Trophoblast cell (in vitro differentiated cells and primary cell): ENCODE results near the gene DNAL1.

Experiments
- DNase-seq, 2 donors: peaks; one replicate each; pipeline ENCODE4 v3.0.0-alpha.2; 2016
- H2AFZ ChIP-seq: 2 replicates; pipeline ENCODE4 v1.6.1; 2013; ENCODE audit warnings: low read length, moderate library complexity, mild to moderate bottlenecking; ENCODE audit not compliant: insufficient read depth, poor library complexity
- H2AK5ac ChIP-seq: 2 replicates; pipeline ENCODE4 v1.6.1; 2013; ENCODE audit warnings: mild to moderate bottlenecking, low read length
- H2BK120ac ChIP-seq: 2 replicates; pipeline ENCODE4 v1.6.1; 2013; ENCODE audit warnings: low read length, mild to moderate bottlenecking, moderate library complexity; ENCODE audit not compliant: insufficient read depth, poor library complexity
- H2BK12ac ChIP-seq: 2 replicates; pipeline ENCODE4 v1.6.1; 2013; ENCODE audit warnings: mild to moderate bottlenecking, low read length, moderate library complexity
- H2BK5ac ChIP-seq: 2 replicates; pipeline ENCODE4 v1.6.1; 2013; ENCODE audit warnings: low read length, low read depth, moderate library complexity, mild to moderate bottlenecking; ENCODE audit not compliant: poor library complexity
- H3K14ac ChIP-seq: 2 replicates; pipeline ENCODE4 v1.6.1; 2013; ENCODE audit warnings: mild to moderate bottlenecking, low read length
- H3K18ac ChIP-seq: 2 replicates; pipeline ENCODE4 v1.6.1; 2013; ENCODE audit warnings: mild to moderate bottlenecking, low read length
- H3K23ac ChIP-seq: 2 replicates; pipeline ENCODE4 v1.6.1; 2013; ENCODE audit warnings: low read length
- H3K27ac ChIP-seq: 2 replicates; pipeline ENCODE4 v1.5.1; 2013; ENCODE audit warnings: low read depth, mild to moderate bottlenecking, inconsistent platforms, low read length, moderate library complexity
- H3K27me3 ChIP-seq: 2 replicates; pipeline ENCODE4 v1.6.1; 2013; ENCODE audit warnings: inconsistent platforms, mild to moderate bottlenecking, low read length, moderate library complexity; ENCODE audit not compliant: insufficient read depth
- H3K36me3 ChIP-seq, 2 experiments: 1 replicate in 1 of 2; 2 replicates in 1 of 2; pipeline ENCODE4 v1.6.1; 2013; ENCODE audit warnings: low read length in 2 of 2, mild to moderate bottlenecking in 2 of 2, moderate library complexity in 1 of 2; ENCODE audit not compliant: insufficient read depth in 2 of 2, control insufficient read depth in 1 of 2
- H3K4ac ChIP-seq: 2 replicates; pipeline ENCODE4 v1.6.1; 2013; ENCODE audit warnings: low read depth, mild to moderate bottlenecking, low read length, moderate library complexity
- H3K4me1 ChIP-seq, 2 experiments: 1 replicate in 1 of 2; 2 replicates in 1 of 2; pipeline ENCODE4 v1.6.1; 2013; ENCODE audit warnings: low read length in 2 of 2, mild to moderate bottlenecking in 2 of 2, moderate library complexity in 1 of 2; ENCODE audit not compliant: insufficient read depth in 2 of 2, control insufficient read depth in 1 of 2
- H3K4me2 ChIP-seq: 2 replicates; pipeline ENCODE4 v1.6.1; 2013; ENCODE audit warnings: inconsistent platforms, mild to moderate bottlenecking, low read length, moderate library complexity
- H3K4me3 ChIP-seq: 2 replicates; pipeline ENCODE4 v1.5.1; 2013; ENCODE audit warnings: mild to moderate bottlenecking, low read depth, low read length, inconsistent platforms
- H3K79me1 ChIP-seq: one replicate; pipeline ENCODE4 v1.6.1; 2013; ENCODE audit warnings: low read length
- H3K79me2 ChIP-seq: 2 replicates; pipeline ENCODE4 v1.6.1; 2013; ENCODE audit warnings: low read length, mild to moderate bottlenecking; ENCODE audit not compliant: control insufficient read depth, insufficient read depth, poor library complexity
- H3K9ac ChIP-seq: 2 replicates; pipeline ENCODE4 v1.6.1; 2013; ENCODE audit warnings: mild to moderate bottlenecking, low read length
- H3K9me3 ChIP-seq: 2 replicates; pipeline ENCODE4 v1.6.1; 2013; ENCODE audit warnings: low read depth, mild to moderate bottlenecking, control low read depth, inconsistent platforms, low read length; ENCODE audit not compliant: insufficient read depth
- H4K12ac ChIP-seq: 2 replicates; pipeline ENCODE4 v1.6.1; 2013; ENCODE audit warnings: low read depth, mild to moderate bottlenecking, low read length, moderate library complexity
- H4K8ac ChIP-seq: 2 replicates; pipeline ENCODE4 v1.6.1; 2013; ENCODE audit warnings: low read depth, mild to moderate bottlenecking, low read length, moderate library complexity
- H4K91ac ChIP-seq: one replicate; pipeline ENCODE4 v1.6.1; 2013; ENCODE audit warnings: low read depth, mild to moderate bottlenecking, low read length, moderate library complexity
- WGBS: extraction: QIAGEN DNeasy Blood & Tissue Kit; methylation state at CpG from one replicate; pipeline ENCODE4 v1.1.7; 2013; ENCODE audit warnings: missing lambda C conversion rate; ENCODE audit not compliant: insufficient read length, insufficient coverage; ENCODE audit errors: extremely low coverage; 5-methylcytosine and 5-hydroxymethylcytosine counted together

DNAL1 gene

DNA sequence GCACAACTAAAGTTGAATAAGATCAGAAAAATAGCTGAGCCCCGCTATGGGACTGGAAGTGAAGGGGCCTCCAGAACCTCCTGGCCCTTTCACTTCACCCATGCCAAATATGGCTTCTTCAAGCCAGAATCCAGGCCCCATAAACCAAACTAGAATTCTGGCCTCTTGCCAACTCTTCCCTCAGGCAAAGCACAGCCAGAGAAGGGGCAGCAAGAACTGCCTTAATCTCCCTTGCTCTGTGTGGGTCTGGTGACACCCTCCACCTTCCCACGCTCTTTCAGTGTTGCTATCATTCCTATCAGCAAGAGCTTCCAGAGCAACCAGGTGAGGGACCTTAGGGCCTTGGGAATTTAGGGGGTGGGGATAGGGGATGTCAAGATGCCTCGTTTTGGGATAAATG is 72.5 kb downstream of the DNAL1 start:
- H2BK120ac ChIP-seq = no peak overlapping the region
- H3K27me3 ChIP-seq = no peaks in the 10 kb centered on the region
- no peak overlapping the region for H2BK5ac ChIP-seq
- DNase-seq = no peak
- peaks cover 7% of the 10 kb centered on the region for H3K79me1 ChIP-seq
- no peak overlapping the region for H3K4me2 ChIP-seq
- no CpG with 5 or more reads among the region's 3 CpGs for WGBS
- H4K8ac ChIP-seq = no peak overlapping the region
- H4K12ac ChIP-seq = no peak overlapping the region
- no peak overlapping the region for H3K14ac ChIP-seq
- H3K9me3 ChIP-seq = peaks cover 2% of the 10 kb centered on the region
- H3K36me3 ChIP-seq = peaks cover 37 to 45% of the 10 kb centered on the region in 2 experiments
- no peak overlapping the region for H2AFZ ChIP-seq
- no peak overlapping the region for H3K9ac ChIP-seq
- no peak overlapping the region for H2BK12ac ChIP-seq
- H3K23ac ChIP-seq = no peak overlapping the region
- H3K18ac ChIP-seq = no peak overlapping the region
- H3K4ac ChIP-seq = no peak overlapping the region
- peaks cover 11 to 19% of the 10 kb centered on the region in 2 experiments for H3K4me1 ChIP-seq
- H3K79me2 ChIP-seq = peaks cover 7% of the 10 kb centered on the region
- no peak overlapping the region for H3K27ac ChIP-seq
- no peak overlapping the region for H2AK5ac ChIP-seq
- H4K91ac ChIP-seq = no peak overlapping the region
- no peak overlapping the region for H3K4me3 ChIP-seq

DNA sequence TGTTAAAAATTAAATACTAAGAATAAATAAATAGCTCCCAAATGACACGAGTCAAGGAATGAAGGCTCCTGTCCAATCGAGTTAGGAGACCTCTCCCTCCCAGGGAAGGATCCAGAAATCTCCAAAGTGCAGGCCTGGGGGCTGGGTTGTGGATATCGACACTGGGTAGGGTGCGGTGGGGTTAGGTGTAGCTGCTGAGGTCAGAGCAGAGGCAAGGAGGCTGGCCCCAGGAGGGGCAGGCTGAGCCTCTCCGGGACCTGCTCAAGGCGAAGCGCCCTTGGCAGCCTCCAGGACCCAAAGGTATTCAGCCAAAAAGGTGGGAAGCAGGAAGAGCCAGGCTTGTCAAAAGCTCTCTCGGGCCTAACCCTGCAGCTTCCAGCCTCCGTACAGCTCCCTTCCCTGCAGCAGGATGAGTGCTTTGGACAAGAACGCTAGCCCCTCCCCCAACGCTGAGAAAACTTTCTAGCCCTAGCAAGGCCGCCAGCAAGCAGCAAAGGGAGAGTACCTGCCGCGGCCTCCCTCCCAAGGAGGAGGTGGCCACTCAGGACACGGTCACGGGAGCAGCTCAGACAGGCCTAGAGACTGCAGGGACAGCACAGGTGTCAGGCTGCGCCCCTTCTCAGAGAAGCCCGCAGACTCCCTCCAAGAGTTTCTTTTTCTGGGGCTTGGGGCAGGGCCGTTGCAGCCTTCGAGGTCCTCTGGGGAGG is 73.1 kb downstream of the DNAL1 start:
- Histone ChIP-seq H3K4me3 (no peak overlapping the region), H2BK5ac (no peak overlapping the region), H3K79me2 (peaks cover 7% of the 10 kb centered on the region), H3K14ac (no peak overlapping the region), H3K36me3 (peaks cover 42 to 51% of the 10 kb centered on the region in 2 experiments), H2AK5ac (no peak overlapping the region), H4K8ac (no peak overlapping the region), H3K18ac (no peak overlapping the region), H3K27me3 (no peaks in the 10 kb centered on the region), H3K4me1 (peaks cover 7 to 13% of the 10 kb centered on the region in 2 experiments), H3K4me2 (no peak overlapping the region), H4K12ac (no peak overlapping the region), H3K79me1 (peaks cover 7% of the 10 kb centered on the region), H2AFZ (no peak overlapping the region), H3K9me3 (peaks cover 2% of the 10 kb centered on the region), H2BK12ac (no peak overlapping the region), H3K27ac (no peak overlapping the region), H3K9ac (no peak overlapping the region), H3K23ac (no peak overlapping the region), H2BK120ac (no peak overlapping the region), H4K91ac (no peak overlapping the region), H3K4ac (no peak overlapping the region)
- no peak for DNase-seq
- WGBS = no CpG with 5 or more reads among the region's 20 CpGs

DNA sequence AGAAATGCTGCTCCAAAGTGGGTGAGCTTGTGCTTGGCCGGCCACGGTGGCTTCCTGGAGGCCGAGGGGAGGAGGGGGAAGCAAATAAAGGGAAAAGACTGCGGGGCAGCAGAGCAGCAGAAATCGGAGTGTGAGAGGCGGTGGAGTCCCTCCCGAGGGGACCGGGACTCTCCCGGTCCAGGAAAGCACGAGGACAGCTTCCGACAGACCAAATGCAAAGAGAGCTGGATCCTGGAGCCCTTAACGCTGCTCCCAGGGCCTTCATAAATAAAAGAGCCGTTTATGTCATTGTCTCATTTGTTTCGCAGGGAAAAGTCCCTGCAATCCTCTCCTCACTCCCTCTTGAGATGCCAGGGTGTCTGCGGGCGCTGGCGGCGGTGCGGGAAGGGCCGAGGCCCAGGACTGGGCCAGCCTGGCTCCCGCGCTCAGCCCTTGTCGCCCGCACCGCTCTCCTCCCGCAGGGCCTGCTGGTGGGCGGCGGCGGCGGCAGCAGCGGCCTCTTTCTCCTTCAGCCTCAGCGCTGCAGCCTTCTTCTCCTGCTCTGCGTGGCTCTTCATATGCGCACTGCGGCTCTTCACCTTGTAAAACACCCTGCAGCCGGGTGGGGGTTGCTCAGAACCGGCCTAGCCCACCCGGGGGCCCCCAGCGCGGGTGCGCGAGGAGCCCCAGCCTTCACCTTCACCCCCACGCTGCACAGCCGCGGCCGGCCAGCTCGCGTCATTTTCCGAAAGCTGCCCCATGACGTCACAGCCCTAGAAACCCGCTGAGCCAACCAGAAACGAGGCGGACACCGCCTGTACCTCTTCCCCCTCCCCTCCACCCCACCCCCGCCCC is 73.8 kb downstream of the DNAL1 start:
- Histone ChIP-seq H4K91ac (no peak overlapping the region), H2AK5ac (no peak overlapping the region), H3K4me1 (peaks cover 3 to 5% of the 10 kb centered on the region in 2 experiments), H4K12ac (no peak overlapping the region), H3K4me3 (no peak overlapping the region), H3K18ac (no peak overlapping the region), H3K9ac (no peak overlapping the region), H2BK12ac (no peak overlapping the region), H2BK5ac (no peak overlapping the region), H3K27me3 (no peaks in the 10 kb centered on the region), H4K8ac (no peak overlapping the region), H3K23ac (no peak overlapping the region), H3K9me3 (peaks cover 2% of the 10 kb centered on the region), H2BK120ac (no peak overlapping the region), H3K4ac (no peak overlapping the region), H3K4me2 (no peak overlapping the region), H2AFZ (no peak overlapping the region), H3K14ac (no peak overlapping the region), H3K79me2 (peaks cover 4% of the 10 kb centered on the region), H3K27ac (no peak overlapping the region), H3K36me3 (peaks cover 45 to 54% of the 10 kb centered on the region in 2 experiments), H3K79me1 (peaks cover 5% of the 10 kb centered on the region)
- no peak for DNase-seq
- WGBS = no CpG with 5 or more reads among the region's 55 CpGs

DNA sequence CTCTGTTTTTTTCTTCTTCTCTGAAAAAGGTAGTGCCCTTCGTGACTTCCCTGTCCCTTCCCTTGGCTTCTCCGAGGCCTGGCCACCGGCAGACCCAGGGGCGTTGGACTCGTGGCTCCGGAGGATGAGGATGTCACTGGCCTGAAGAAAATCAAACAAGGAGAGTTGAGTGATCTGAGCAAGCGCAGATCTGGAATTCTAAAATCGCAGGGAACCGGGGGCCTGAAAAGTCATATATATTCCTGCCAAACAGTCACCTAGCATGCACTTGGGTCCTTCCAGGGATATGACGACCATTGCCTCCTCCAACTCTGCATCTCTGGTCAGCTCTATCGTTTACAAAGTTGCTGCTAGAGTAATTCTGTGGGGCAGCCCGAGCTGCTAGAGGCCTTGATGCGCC is 74.6 kb downstream of the DNAL1 start:
- H4K91ac ChIP-seq = no peak overlapping the region
- H3K36me3 ChIP-seq = peaks cover 47 to 61% of the 10 kb centered on the region in 2 experiments
- no peaks in the 10 kb centered on the region for H3K79me1 ChIP-seq
- no peak overlapping the region for H2BK12ac ChIP-seq
- no peak overlapping the region for H3K4me3 ChIP-seq
- no peak overlapping the region for H3K27ac ChIP-seq
- H4K8ac ChIP-seq = no peak overlapping the region
- no peak overlapping the region for H3K4me2 ChIP-seq
- H4K12ac ChIP-seq = no peak overlapping the region
- no peak for DNase-seq
- no peak overlapping the region for H2AK5ac ChIP-seq
- no peak overlapping the region for H3K18ac ChIP-seq
- no peak overlapping the region for H2AFZ ChIP-seq
- H3K23ac ChIP-seq = no peak overlapping the region
- no peak overlapping the region for H2BK120ac ChIP-seq
- peaks cover 2% of the 10 kb centered on the region for H3K9me3 ChIP-seq
- no peaks in the 10 kb centered on the region for H3K27me3 ChIP-seq
- H3K14ac ChIP-seq = no peak overlapping the region
- H3K4me1 ChIP-seq = peaks cover 3 to 5% of the 10 kb centered on the region in 2 experiments
- no peak overlapping the region for H3K9ac ChIP-seq
- H2BK5ac ChIP-seq = no peak overlapping the region
- no CpG with 5 or more reads among the region's 13 CpGs for WGBS
- no peaks in the 10 kb centered on the region for H3K79me2 ChIP-seq
- no peak overlapping the region for H3K4ac ChIP-seq
